Suprapubic skin (tissue), 3 donors: ENCODE measurements around the gene TEX13A.

Experiments used
- POLR2A ChIP-seq, 2 donors: fragments of 450-650 bp; IDR thresholded peaks; one replicate each; pipeline ENCODE4 v1.6.1; 2017; ENCODE audit warnings: antibody characterized with exemption in 2 of 2, mild to moderate bottlenecking in 2 of 2, moderate library complexity in 2 of 2
- TF ChIP-seq, protein P1 (sequence below), 2 donors: fragments of 200-600 bp in 1 of 2; fragments of 450-650 bp in 1 of 2; sonication (generic) in 1 of 2; IDR thresholded peaks; one replicate each; pipeline ENCODE4 v1.5.1; 2016 to 2019; ENCODE audit warnings: antibody characterized with exemption in 2 of 2, mild to moderate bottlenecking in 1 of 2, moderate library complexity in 1 of 2

DNA sequence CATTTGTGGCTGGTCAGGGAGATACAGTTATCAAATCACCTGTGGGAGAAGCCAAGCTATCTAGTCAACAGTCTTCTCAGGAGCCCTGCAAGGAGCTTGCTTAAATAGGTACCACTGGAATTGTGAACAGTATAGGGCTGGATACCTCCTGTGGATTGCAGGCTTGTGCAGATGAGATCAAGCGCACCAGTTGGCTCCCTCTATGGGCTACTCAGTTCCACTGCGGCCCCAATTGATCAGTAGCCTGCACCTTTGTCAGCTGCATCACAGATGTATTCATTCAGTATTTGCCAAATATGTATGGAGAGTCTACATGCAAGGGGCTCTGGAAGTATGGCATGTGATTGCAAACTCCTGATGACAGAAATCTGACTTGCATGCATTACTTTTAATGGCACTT is 28.6 kb downstream of the TEX13A start:
- TF ChIP-seq, protein P1, sequence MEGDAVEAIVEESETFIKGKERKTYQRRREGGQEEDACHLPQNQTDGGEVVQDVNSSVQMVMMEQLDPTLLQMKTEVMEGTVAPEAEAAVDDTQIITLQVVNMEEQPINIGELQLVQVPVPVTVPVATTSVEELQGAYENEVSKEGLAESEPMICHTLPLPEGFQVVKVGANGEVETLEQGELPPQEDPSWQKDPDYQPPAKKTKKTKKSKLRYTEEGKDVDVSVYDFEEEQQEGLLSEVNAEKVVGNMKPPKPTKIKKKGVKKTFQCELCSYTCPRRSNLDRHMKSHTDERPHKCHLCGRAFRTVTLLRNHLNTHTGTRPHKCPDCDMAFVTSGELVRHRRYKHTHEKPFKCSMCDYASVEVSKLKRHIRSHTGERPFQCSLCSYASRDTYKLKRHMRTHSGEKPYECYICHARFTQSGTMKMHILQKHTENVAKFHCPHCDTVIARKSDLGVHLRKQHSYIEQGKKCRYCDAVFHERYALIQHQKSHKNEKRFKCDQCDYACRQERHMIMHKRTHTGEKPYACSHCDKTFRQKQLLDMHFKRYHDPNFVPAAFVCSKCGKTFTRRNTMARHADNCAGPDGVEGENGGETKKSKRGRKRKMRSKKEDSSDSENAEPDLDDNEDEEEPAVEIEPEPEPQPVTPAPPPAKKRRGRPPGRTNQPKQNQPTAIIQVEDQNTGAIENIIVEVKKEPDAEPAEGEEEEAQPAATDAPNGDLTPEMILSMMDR (IDR thresholded peaks at IDR 0.05): no peak
- no peak for TF ChIP-seq POLR2A (IDR thresholded peaks at IDR 0.05)
